K562 (cell line): ENCODE measurements around the gene HSPA8. TPM values are rescaled to one million over a fixed set of nuclear protein-coding genes. Genes with fewer than 3 reads are reported as not detected.

Experiments
- EGR1 ChIP-seq: fragments of 450-650 bp; conservative IDR thresholded peaks from 2 replicates; pipeline ENCODE4 v1.6.1; 2017; ENCODE audit warnings: mild to moderate bottlenecking
- HNRNPLL ChIP-seq: fragments of 200-400 bp; formaldehyde crosslinking; IDR thresholded peaks from 2 replicates; pipeline ENCODE4 v1.6.1; 2017; ENCODE audit warnings: low read length, low read depth, mild to moderate bottlenecking; ENCODE audit not compliant: poor library complexity, severe bottlenecking
- KAT8 ChIP-seq: fragments of 450-650 bp; IDR thresholded peaks from 2 replicates; pipeline ENCODE4 v1.6.1; 2016; ENCODE audit warnings: low read depth, mild to moderate bottlenecking
- MAX ChIP-seq: sonication (generic); formaldehyde crosslinking; IDR thresholded peaks from 2 replicates; pipeline ENCODE4 v1.9.0; 2022; ENCODE audit warnings: mild to moderate bottlenecking, missing genetic modification reagents
- PML ChIP-seq: IDR thresholded peaks from 2 replicates; pipeline ENCODE4 v1.6.1; 2012; ENCODE audit warnings: low read length, inconsistent platforms
- POLR2G ChIP-seq: fragments of 200-400 bp; formaldehyde crosslinking; IDR thresholded peaks from 2 replicates; pipeline ENCODE4 v1.6.1; 2017; ENCODE audit warnings: low read depth, mild to moderate bottlenecking, antibody characterized with exemption, low read length, moderate library complexity
- SMARCA5 ChIP-seq: fragments of 450-650 bp; IDR thresholded peaks from 2 replicates; pipeline ENCODE4 v1.6.1; 2016
- ZFP1 ChIP-seq: fragments of 450-650 bp; formaldehyde crosslinking; IDR thresholded peaks from 2 replicates; pipeline ENCODE4 v1.4.0; 2020; ENCODE audit warnings: mild to moderate bottlenecking, mixed read lengths
- ZFP91 ChIP-seq: sonication (generic); formaldehyde crosslinking; IDR thresholded peaks from 2 replicates; pipeline ENCODE4 v1.8.0; 2022; ENCODE audit warnings: mild to moderate bottlenecking, missing genetic modification reagents
- polyA plus RNA-seq, 8 experiments: library from polyadenylated mRNA; depleted of rRNA in 4 of 8; stranded (reverse) in 5 of 8; unstranded in 3 of 8; fragments of >200 nt; fragmentation: Nextera tagmentation in 2 of 8; fragmentation: Illumina TruSeq in 1 of 8; extraction: Ambion mirVana in 2 of 8; extraction: Trizol in 1 of 8; gene quantifications; 2 replicates each; pipeline versions ENCODE4 v1.2.1 to v1.2.3, GENCODE V29; 2011 to 2014; ENCODE audit warnings: inconsistent platforms in 1 of 8, missing spikeins in 1 of 8
- total RNA-seq, 7 experiments: library from RNA; depleted of rRNA in 6 of 7; stranded (reverse); fragments of >200 nt in 6 of 7; fragmentation: Illumina TruSeq in 2 of 7; extraction: Trizol in 2 of 7; gene quantifications; 2 replicates each; pipeline versions ENCODE4 v1.2.1 to v1.2.3, GENCODE V29; 2011 to 2021; ENCODE audit warnings: low replicate concordance in 1 of 7
- TF ChIP-seq, protein P1 (sequence below): fragments of 250-450 bp; sonication (Bioruptor Pico); IDR thresholded peaks from 2 replicates; pipeline ENCODE4 v1.4.0; 2020; ENCODE audit warnings: mild to moderate bottlenecking, moderate library complexity, borderline replicate concordance
- TF ChIP-seq, protein P2 (sequence below), 2 experiments: fragments of 450-650 bp; IDR thresholded peaks; 2 replicates each; pipeline ENCODE4 v1.6.1; 2016; ENCODE audit warnings: mild to moderate bottlenecking in 2 of 2, borderline replicate concordance in 1 of 2, low read depth in 1 of 2, moderate library complexity in 1 of 2
- TF ChIP-seq, protein P3 (sequence below): fragments of 200-800 bp; sonication (Bioruptor generic); IDR thresholded peaks from 2 replicates; pipeline ENCODE4 v1.6.1; 2017; ENCODE audit warnings: missing genetic modification characterization, missing compliant biosample characterization

Gene HSPA8
- total and polyA plus RNA-seq, 9 of the 15 experiments (the other 6 are each of a cell fraction or from before 2014, with no cell fraction given), result 1,250 to 3,966 (median 2,773) TPM

DNA sequence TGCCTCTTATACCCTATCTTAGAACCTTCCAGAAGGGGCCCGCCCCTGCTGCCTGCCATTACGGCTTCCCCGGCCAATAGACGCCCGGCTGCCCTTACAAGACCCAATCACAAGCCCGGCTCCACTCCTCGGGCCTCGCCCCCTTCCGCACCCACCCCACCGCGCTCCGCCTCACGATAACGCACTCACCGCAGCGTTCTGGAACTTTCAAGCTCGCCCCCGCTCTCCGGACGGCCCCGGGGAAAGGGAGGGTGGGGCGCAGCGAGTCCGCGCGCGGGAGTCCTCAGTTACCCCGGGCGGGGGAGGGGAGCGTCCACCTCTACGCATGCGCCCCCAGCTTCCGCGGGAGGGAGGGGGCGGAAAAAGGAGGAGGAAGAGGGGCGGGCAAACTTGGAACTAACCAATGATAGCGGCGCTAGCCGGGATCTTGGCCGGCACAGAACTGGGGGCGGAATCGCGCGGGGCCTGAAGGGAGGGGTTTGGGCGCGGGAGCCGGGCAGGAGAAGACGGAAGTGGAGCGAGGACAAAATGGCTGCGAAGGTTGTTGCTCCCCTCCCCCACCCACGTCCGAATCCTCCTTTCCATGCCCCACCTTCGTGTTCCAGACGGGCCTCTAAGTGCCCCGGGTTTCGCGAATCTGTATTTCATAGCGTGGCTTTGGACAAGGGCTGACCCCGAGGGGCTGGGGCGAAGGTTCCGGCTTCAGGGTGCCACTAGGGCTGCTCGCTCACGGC lies 389 bp upstream of the HSPA8 start (continued):
- TF ChIP-seq, protein P1, sequence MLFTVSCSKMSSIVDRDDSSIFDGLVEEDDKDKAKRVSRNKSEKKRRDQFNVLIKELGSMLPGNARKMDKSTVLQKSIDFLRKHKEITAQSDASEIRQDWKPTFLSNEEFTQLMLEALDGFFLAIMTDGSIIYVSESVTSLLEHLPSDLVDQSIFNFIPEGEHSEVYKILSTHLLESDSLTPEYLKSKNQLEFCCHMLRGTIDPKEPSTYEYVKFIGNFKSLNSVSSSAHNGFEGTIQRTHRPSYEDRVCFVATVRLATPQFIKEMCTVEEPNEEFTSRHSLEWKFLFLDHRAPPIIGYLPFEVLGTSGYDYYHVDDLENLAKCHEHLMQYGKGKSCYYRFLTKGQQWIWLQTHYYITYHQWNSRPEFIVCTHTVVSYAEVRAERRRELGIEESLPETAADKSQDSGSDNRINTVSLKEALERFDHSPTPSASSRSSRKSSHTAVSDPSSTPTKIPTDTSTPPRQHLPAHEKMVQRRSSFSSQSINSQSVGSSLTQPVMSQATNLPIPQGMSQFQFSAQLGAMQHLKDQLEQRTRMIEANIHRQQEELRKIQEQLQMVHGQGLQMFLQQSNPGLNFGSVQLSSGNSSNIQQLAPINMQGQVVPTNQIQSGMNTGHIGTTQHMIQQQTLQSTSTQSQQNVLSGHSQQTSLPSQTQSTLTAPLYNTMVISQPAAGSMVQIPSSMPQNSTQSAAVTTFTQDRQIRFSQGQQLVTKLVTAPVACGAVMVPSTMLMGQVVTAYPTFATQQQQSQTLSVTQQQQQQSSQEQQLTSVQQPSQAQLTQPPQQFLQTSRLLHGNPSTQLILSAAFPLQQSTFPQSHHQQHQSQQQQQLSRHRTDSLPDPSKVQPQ, result no peak
- TF ChIP-seq, protein P2, sequence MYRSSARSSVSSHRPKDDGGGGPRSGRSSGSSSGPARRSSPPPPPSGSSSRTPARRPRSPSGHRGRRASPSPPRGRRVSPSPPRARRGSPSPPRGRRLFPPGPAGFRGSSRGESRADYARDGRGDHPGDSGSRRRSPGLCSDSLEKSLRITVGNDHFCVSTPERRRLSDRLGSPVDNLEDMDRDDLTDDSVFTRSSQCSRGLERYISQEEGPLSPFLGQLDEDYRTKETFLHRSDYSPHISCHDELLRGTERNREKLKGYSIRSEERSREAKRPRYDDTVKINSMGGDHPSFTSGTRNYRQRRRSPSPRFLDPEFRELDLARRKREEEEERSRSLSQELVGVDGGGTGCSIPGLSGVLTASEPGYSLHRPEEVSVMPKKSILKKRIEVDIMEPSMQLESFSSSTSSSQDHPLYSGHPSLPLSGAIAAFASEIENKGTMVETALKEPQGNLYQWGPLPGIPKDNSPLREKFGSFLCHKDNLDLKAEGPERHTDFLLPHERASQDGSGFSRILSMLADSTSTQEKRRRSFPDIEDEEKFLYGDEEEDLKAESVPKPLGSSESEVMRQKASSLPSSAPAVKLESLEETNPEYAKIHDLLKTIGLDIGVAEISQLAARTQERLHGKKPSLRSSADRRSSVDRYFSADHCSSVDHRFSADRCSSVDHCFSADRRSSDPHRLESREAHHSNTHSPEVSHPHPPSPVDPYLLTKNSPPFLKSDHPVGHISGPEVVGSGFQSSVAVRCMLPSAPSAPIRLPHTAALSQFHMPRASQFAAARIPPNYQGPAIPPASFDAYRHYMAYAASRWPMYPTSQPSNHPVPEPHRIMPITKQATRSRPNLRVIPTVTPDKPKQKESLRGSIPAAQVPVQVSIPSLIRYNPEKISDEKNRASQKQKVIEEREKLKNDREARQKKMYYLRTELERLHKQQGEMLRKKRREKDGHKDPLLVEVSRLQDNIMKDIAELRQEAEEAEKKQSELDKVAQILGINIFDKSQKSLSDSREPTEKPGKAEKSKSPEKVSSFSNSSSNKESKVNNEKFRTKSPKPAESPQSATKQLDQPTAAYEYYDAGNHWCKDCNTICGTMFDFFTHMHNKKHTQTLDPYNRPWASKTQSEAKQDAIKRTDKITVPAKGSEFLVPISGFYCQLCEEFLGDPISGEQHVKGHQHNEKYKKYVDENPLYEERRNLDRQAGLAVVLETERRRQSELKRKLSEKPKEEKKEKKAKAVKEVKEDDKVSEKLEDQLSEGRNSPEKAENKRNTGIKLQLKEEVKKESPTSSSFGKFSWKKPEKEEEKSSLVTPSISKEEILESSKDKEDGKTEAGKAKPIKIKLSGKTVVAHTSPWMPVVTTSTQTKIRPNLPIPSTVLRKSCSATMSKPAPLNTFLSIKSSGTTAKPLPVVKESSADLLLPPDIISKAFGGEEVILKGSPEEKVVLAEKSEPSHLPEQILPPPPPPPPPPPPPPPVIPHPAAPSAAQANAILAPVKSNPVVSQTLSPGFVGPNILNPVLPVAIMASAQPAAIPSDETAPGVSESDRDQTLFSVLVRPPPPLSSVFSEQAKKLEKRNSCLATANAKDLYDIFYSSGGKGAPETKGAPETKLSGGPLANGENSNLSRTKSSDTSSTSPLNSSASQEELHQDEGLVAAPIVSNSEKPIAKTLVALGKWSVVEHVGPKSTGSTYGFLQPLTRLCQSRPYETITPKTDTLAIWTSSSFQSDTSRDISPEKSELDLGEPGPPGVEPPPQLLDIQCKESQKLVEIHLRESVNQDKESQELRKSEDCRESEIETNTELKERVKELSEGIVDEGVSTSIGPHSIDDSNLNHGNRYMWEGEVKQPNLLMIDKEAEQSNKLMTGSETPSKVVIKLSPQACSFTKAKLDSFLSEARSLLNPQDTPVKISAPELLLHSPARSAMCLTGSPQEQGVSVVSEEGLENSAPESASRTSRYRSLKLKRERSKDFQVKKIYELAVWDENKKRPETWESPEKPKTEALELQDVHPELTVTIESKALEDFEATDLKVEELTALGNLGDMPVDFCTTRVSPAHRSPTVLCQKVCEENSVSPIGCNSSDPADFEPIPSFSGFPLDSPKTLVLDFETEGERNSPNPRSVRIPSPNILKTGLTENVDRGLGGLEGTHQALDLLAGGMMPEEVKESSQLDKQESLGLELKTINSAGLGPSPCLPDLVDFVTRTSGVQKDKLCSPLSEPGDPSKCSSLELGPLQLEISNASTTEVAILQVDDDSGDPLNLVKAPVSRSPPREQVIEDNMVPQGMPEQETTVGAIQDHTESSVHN (IDR thresholded peaks at IDR 0.05; ENCODE audit: borderline replicate concordance in 1 of 2, low read depth in 1 of 2), result no peak
- TF ChIP-seq PML (peak; percentile 44; the same call in 1 of the 2 replicates), MAX (peak; percentile 30; the same call in 1 of the 2 replicates), ZFP1 (CRISPR knock-in tag) (no peak), KAT8 (no peak), POLR2G (peak; percentile 84), EGR1 (peak; percentile 99), ZFP91 (CRISPR knock-in tag) (no peak), SMARCA5 (no peak), HNRNPLL (peak; percentile 91)
- TF ChIP-seq, protein P3, sequence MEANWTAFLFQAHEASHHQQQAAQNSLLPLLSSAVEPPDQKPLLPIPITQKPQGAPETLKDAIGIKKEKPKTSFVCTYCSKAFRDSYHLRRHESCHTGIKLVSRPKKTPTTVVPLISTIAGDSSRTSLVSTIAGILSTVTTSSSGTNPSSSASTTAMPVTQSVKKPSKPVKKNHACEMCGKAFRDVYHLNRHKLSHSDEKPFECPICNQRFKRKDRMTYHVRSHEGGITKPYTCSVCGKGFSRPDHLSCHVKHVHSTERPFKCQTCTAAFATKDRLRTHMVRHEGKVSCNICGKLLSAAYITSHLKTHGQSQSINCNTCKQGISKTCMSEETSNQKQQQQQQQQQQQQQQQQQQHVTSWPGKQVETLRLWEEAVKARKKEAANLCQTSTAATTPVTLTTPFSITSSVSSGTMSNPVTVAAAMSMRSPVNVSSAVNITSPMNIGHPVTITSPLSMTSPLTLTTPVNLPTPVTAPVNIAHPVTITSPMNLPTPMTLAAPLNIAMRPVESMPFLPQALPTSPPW (CRISPR knock-in tag), result peak; percentile 99
